KMS-11 (cell line): ENCODE data around the gene ZNF423.

Source experiments
- H2AFZ ChIP-seq: fragments of 200-600 bp; sonication (generic); 2 replicates; pipeline ENCODE4 v1.6.1; 2016; ENCODE audit warnings: antibody characterized with exemption, mixed run types, low read depth
- H3K27ac ChIP-seq: fragments of 200-600 bp; sonication (generic); 2 replicates; pipeline ENCODE4 v1.6.1; 2016; ENCODE audit warnings: mild to moderate bottlenecking, mixed run types
- H3K27me3 ChIP-seq: fragments of 200-600 bp; sonication (generic); 2 replicates; pipeline ENCODE4 v1.6.1; 2017; ENCODE audit warnings: mild to moderate bottlenecking, low read depth, mixed run types, moderate library complexity; ENCODE audit not compliant: insufficient read depth
- H3K36me3 ChIP-seq: fragments of 200-600 bp; sonication (generic); 2 replicates; pipeline ENCODE4 v1.6.1; 2017; ENCODE audit warnings: mild to moderate bottlenecking, mixed run types; ENCODE audit not compliant: insufficient read depth
- H3K4me1 ChIP-seq: fragments of 200-600 bp; sonication (generic); 2 replicates; pipeline ENCODE4 v1.6.1; 2016; ENCODE audit warnings: mild to moderate bottlenecking, low read depth, mixed run types; ENCODE audit not compliant: poor library complexity, severe bottlenecking
- H3K4me2 ChIP-seq: fragments of 200-600 bp; sonication (generic); 2 replicates; pipeline ENCODE4 v1.7.0; 2016; ENCODE audit warnings: mild to moderate bottlenecking, mixed run types
- H3K4me3 ChIP-seq: fragments of 200-600 bp; sonication (generic); IDR thresholded peaks from 2 replicates; pipeline ENCODE4 v1.6.1; 2017; ENCODE audit warnings: low read depth, low read length, mixed read lengths; ENCODE audit not compliant: insufficient read depth
- H3K79me2 ChIP-seq: fragments of 200-600 bp; sonication (generic); 2 replicates; pipeline ENCODE4 v1.6.1; 2016; ENCODE audit warnings: low read depth, mixed run types; ENCODE audit not compliant: insufficient read depth
- H3K9ac ChIP-seq: fragments of 200-600 bp; sonication (generic); 2 replicates; pipeline ENCODE4 v1.6.1; 2016; ENCODE audit warnings: mild to moderate bottlenecking, mixed run types
- H4K20me1 ChIP-seq: fragments of 200-600 bp; sonication (generic); 2 replicates; pipeline ENCODE4 v1.6.1; 2016; ENCODE audit warnings: mild to moderate bottlenecking, mixed run types; ENCODE audit not compliant: insufficient read depth
- TF ChIP-seq, protein P1 (sequence below): fragments of 200-600 bp; sonication (generic); conservative IDR thresholded peaks from 2 replicates; pipeline ENCODE4 v1.6.1; 2017; ENCODE audit warnings: low read depth, mild to moderate bottlenecking, antibody characterized with exemption, low read length, moderate library complexity, mixed read lengths

The ZNF423 gene

DNA sequence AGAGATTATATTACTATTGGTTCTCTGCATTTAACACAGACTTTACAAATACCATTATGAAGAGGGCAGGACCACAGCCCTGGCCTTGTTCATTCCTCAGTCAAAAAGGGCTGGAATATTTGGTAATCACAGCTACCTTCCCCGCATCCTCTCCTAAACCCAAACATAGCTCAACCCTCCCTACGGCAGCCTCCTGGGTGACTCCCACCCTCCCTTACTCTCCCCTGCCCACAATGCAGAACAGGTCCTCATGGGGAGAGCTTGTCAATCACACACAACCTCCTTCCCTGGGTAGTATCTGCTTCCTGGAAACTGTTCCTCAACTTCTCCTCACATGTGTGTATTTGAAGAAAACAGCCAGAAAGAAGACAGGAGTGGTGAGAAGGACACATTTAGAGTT, 258.1 kb downstream of the ZNF423 start:
- no peak overlapping the region for H3K4me2 ChIP-seq
- TF ChIP-seq, protein P1, sequence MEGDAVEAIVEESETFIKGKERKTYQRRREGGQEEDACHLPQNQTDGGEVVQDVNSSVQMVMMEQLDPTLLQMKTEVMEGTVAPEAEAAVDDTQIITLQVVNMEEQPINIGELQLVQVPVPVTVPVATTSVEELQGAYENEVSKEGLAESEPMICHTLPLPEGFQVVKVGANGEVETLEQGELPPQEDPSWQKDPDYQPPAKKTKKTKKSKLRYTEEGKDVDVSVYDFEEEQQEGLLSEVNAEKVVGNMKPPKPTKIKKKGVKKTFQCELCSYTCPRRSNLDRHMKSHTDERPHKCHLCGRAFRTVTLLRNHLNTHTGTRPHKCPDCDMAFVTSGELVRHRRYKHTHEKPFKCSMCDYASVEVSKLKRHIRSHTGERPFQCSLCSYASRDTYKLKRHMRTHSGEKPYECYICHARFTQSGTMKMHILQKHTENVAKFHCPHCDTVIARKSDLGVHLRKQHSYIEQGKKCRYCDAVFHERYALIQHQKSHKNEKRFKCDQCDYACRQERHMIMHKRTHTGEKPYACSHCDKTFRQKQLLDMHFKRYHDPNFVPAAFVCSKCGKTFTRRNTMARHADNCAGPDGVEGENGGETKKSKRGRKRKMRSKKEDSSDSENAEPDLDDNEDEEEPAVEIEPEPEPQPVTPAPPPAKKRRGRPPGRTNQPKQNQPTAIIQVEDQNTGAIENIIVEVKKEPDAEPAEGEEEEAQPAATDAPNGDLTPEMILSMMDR, result no peak
- H3K4me1 ChIP-seq, result peaks cover 13% of the 10 kb centered on the region
- no peaks in the 10 kb centered on the region for H4K20me1 ChIP-seq
- H3K4me3 ChIP-seq, result no peak overlapping the region
- no peaks in the 10 kb centered on the region for H3K36me3 ChIP-seq
- H3K27me3 ChIP-seq, result no peaks in the 10 kb centered on the region
- H2AFZ ChIP-seq, result no peak overlapping the region
- no peak overlapping the region for H3K9ac ChIP-seq
- no peak overlapping the region for H3K27ac ChIP-seq
- H3K79me2 ChIP-seq, result no peaks in the 10 kb centered on the region

DNA sequence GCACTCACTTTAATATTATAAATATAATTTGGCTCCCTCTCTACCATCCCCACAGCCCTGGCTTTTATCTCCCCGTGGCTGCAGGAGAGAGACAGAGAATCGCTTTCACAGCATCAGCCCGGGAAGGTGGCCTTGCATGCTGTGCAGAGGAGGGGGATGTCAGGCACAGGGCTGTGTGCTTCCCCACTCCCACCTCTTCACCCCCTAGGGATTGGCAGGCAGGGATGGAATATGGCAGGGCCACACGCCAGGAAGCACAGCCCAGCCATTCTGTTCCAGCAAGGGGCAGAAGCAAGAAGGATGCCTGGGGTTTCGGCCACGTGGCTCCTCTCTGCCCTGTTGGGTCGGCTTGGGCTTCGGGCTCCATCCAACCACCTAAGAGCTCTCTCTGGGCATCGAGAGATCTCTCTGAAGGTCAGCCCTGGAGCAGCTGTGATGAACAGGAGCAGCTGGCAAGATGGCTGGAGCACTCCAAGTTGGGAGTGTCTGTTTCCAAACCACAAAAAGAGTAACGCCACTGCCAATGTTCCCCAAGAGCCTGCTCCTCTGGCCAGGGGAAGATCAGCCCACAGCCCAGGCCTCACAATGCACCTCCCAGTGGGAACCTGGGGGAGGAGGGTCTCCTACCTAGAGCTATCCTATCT, 259.1 kb downstream of the ZNF423 start:
- H3K4me1 ChIP-seq, result peaks cover 13% of the 10 kb centered on the region
- no peaks in the 10 kb centered on the region for H4K20me1 ChIP-seq
- H3K9ac ChIP-seq, result no peak overlapping the region
- H3K4me3 ChIP-seq, result no peak overlapping the region
- no peaks in the 10 kb centered on the region for H3K27me3 ChIP-seq
- H3K36me3 ChIP-seq, result no peaks in the 10 kb centered on the region
- no peak overlapping the region for H2AFZ ChIP-seq
- TF ChIP-seq, protein P1, result no peak
- H3K27ac ChIP-seq, result no peak overlapping the region
- H3K79me2 ChIP-seq, result no peaks in the 10 kb centered on the region
- H3K4me2 ChIP-seq, result no peak overlapping the region

DNA sequence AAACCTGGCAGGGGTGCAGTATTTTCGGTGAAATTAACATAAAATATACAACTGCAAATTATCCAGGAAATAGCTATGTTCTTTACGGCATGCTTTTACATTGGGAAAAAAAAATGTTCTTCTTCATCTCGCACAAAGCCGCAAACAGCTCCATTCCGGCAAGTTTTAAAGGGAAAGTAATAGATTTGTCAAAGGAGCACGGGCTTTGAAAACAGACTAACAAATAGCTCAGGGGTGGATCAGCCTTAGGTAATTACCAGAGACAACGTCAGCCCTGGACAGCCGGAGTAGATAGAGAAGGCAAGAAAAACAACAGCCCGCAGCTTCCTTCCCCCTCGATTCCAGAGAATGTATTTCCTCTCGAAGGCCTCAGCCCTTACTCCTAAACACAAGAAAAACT, 259.8 kb downstream of the ZNF423 start:
- Histone ChIP-seq H2AFZ (no peak overlapping the region), H3K4me1 (peaks cover 13% of the 10 kb centered on the region), H3K36me3 (no peaks in the 10 kb centered on the region), H3K27me3 (no peaks in the 10 kb centered on the region), H3K27ac (no peak overlapping the region), H4K20me1 (no peaks in the 10 kb centered on the region), H3K4me2 (no peak overlapping the region), H3K9ac (no peak overlapping the region), H3K4me3 (no peak overlapping the region), H3K79me2 (no peaks in the 10 kb centered on the region)
- TF ChIP-seq, protein P1, result no peak

DNA sequence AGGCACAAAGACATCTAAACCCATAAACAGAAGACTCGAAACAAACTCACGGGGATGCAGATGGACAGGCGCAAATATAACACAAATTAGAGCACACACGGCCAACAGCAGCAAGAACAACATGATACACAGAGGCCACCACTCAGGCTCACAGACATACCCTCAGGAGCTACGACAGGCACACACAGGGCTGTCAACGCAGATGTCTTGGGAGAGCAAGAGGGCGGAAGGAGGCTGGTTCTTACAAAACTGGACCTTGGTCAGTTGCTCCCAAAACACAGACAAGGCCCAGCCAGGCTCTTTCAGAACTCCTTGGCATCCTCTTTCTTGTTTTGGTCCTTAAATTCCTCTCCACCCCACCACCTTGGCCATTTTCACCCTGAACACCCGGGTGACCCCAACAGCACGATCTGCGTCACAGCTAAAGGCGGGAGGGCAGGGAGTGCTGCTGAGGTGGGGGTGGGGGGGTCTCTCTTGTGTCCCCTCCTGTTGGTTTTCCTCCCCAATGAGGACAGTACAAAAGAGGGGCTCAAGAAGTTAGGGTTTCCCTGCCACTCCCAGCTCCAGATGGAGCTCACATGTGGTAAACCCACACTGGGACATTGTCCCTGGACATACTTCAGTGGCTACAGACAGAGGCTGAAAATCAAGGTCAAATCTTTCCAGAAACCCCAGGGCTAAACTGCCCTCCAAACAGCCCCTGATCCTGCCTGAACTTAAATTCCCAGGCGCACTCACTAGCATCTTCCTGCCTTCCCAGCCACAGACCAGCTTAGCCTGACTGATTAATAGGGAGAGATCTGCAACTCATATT, 261.0 kb downstream of the ZNF423 start:
- TF ChIP-seq, protein P1, result no peak
- Histone ChIP-seq H2AFZ (no peak overlapping the region), H3K79me2 (no peaks in the 10 kb centered on the region), H3K4me1 (peaks cover 13% of the 10 kb centered on the region), H3K27ac (no peak overlapping the region), H3K4me3 (no peak overlapping the region), H3K4me2 (no peak overlapping the region), H3K27me3 (no peaks in the 10 kb centered on the region), H4K20me1 (no peaks in the 10 kb centered on the region), H3K36me3 (no peaks in the 10 kb centered on the region), H3K9ac (no peak overlapping the region)
